ENCODE data around the gene FAAP100. TPM values are rescaled to one million over a fixed set of nuclear protein-coding genes. Genes with fewer than 3 reads are reported as not detected.

FAAP100 gene
- total RNA-seq, 1 experiment from 2014 or later: 34.0 TPM

GRCh38 chr17:81564778-81565177 is 12.6 kb upstream of the FAAP100 start:
- H3F3A ChIP-seq (ENCODE audit: insufficient read depth, low read depth): peaks cover 62% of the 10 kb centered on the region
- peaks cover 24% of the 10 kb centered on the region for H4K20me1 ChIP-seq (ENCODE audit: insufficient read depth)
- no peaks in the 10 kb centered on the region for H3K9me2 ChIP-seq (ENCODE audit: insufficient read depth)
- ChIA-PET POLR2A (ENCODE audit: unreplicated experiment) (interaction anchor here (0.7 kb wide), 1 partner anchor 39 kb away, joined by 20 read pairs; no protein-coding TSS in a partner anchor), CTCF (interaction anchor here (0.7 kb wide), 1 partner anchor 9 kb away, joined by 14 read pairs; no protein-coding TSS in a partner anchor)
- H3K4me3 ChIP-seq: no peak overlapping the region
- no peaks in the 10 kb centered on the region for H3K27me3 ChIP-seq (ENCODE audit: insufficient read depth, low read depth)
- H3K4me2 ChIP-seq: no peak overlapping the region
- peaks cover 4% of the 10 kb centered on the region for H3K36me3 ChIP-seq (ENCODE audit: low read depth)
- BruUV-seq (replicated peaks): no TSS peak
- TF ChIP-seq EZH2 (IDR thresholded peaks at IDR 0.05; ENCODE audit: low read depth) (no peak), CTCF (conservative IDR thresholded peaks at IDR 0.05) (no peak)
- intact Hi-C loops (cut with micrococcal nuclease; ENCODE audit: unreplicated experiment): loop anchor here (10.0 kb wide), 1 partner anchor 170 kb away; the partner anchor contains the start of gene BAHCC1
- peaks cover 47% of the 10 kb centered on the region for H3K4me1 ChIP-seq (replicated peaks; ENCODE audit: insufficient read depth)
- no peak for DNase-seq
- no peaks in the 10 kb centered on the region for H3K9me3 ChIP-seq (ENCODE audit: insufficient read depth, low read depth)
- peaks cover 6% of the 10 kb centered on the region; the same call in 1 of the 2 replicates for H3K79me2 ChIP-seq (ENCODE audit: low read depth)
- no peak overlapping the region for H3K27ac ChIP-seq
- H2AFZ ChIP-seq: no peak overlapping the region

GRCh38 chr17:81563861-81564586 is 11.9 kb upstream of the FAAP100 start:
- no peak for TF ChIP-seq EZH2 (IDR thresholded peaks at IDR 0.05; ENCODE audit: low read depth)
- TF ChIP-seq CTCF (conservative IDR thresholded peaks at IDR 0.05): no peak
- Histone ChIP-seq H3F3A (ENCODE audit: insufficient read depth, low read depth) (peaks cover 55% of the 10 kb centered on the region), H3K4me2 (no peak overlapping the region), H3K4me3 (no peak overlapping the region), H4K20me1 (ENCODE audit: insufficient read depth) (peaks cover 24% of the 10 kb centered on the region), H3K36me3 (ENCODE audit: low read depth) (peaks cover 4% of the 10 kb centered on the region), H3K27ac (no peak overlapping the region), H3K9me2 (ENCODE audit: insufficient read depth) (no peaks in the 10 kb centered on the region), H2AFZ (no peak overlapping the region), H3K27me3 (ENCODE audit: insufficient read depth, low read depth) (no peaks in the 10 kb centered on the region), H3K9me3 (ENCODE audit: insufficient read depth, low read depth) (no peaks in the 10 kb centered on the region), H3K4me1 (replicated peaks; ENCODE audit: insufficient read depth) (peaks cover 44% of the 10 kb centered on the region), H3K79me2 (ENCODE audit: low read depth) (peaks cover 6% of the 10 kb centered on the region; the same call in 1 of the 2 replicates)
- POLR2A ChIA-PET (ENCODE audit: unreplicated experiment): interaction anchor here (0.5 to 0.7 kb wide), 3 partner anchors 36 to 56 kb away, joined by 3 to 20 read pairs (median 4); no protein-coding TSS in a partner anchor
- no TSS peak for BruUV-seq (replicated peaks)
- DNase-seq: peak in 1 of 2 experiments; percentile 43
- CTCF ChIA-PET: interaction anchor here (0.7 kb wide), 2 partner anchors 8 to 79 kb away, joined by 4 to 14 read pairs; no protein-coding TSS in a partner anchor
- intact Hi-C loops (cut with micrococcal nuclease; ENCODE audit: unreplicated experiment): loop anchor here (10.0 kb wide), 1 partner anchor 169 kb away; the partner anchor contains the start of gene BAHCC1

- Histone ChIP-seq H2AFZ (no peak overlapping the region), H3K27ac (no peak overlapping the region), H3K4me3 (no peak overlapping the region), H3K79me2 (ENCODE audit: low read depth) (peaks cover 6% of the 10 kb centered on the region; the same call in 1 of the 2 replicates), H3F3A (ENCODE audit: insufficient read depth, low read depth) (peaks cover 36% of the 10 kb centered on the region), H3K4me1 (replicated peaks; ENCODE audit: insufficient read depth) (peaks cover 19% of the 10 kb centered on the region), H3K4me2 (no peak overlapping the region), H3K27me3 (ENCODE audit: insufficient read depth, low read depth) (no peaks in the 10 kb centered on the region), H3K9me2 (ENCODE audit: insufficient read depth) (no peaks in the 10 kb centered on the region), H3K9me3 (ENCODE audit: insufficient read depth, low read depth) (no peaks in the 10 kb centered on the region), H4K20me1 (ENCODE audit: insufficient read depth) (peaks cover 16% of the 10 kb centered on the region), H3K36me3 (ENCODE audit: low read depth) (peaks cover 4% of the 10 kb centered on the region)
- ChIA-PET CTCF (no interaction called here), POLR2A (ENCODE audit: unreplicated experiment) (no interaction called here)
- no peak for DNase-seq
- no TSS peak for BruUV-seq (replicated peaks)
- no peak for TF ChIP-seq CTCF (conservative IDR thresholded peaks at IDR 0.05)
- TF ChIP-seq EZH2 (IDR thresholded peaks at IDR 0.05; ENCODE audit: low read depth): no peak
- intact Hi-C loops (cut with micrococcal nuclease; ENCODE audit: unreplicated experiment): loop anchor here (10.0 kb wide), 1 partner anchor 167 kb away; the partner anchor contains the start of gene BAHCC1
Observed at GRCh38 chr17:81561494-81561885, 9.3 kb upstream of the FAAP100 start.
